Inflammatory macrophage treated with lipopolysaccharide for 1 hour (primary cell): ENCODE results near the gene WWP2.

Experiments used
- DNase-seq, 2 donors: peaks; one replicate each; pipeline ENCODE4 v3.0.0-alpha.2; 2020 to 2022

WWP2 gene

GRCh38 chr16:69859105-69859989 lies 97.2 kb downstream of the WWP2 start:
- DNase-seq, result no peak

- no peak for DNase-seq
Measured at GRCh38 chr16:69860233-69861231, 98.4 kb downstream of the WWP2 start.

- no peak for DNase-seq
Measured at GRCh38 chr16:69861292-69862030, 99.3 kb downstream of the WWP2 start.

GRCh38 chr16:69863401-69864281 lies 101.5 kb downstream of the WWP2 start:
- DNase-seq, result no peak

- no peak for DNase-seq
Measured at GRCh38 chr16:69865701-69866100, 103.6 kb downstream of the WWP2 start.

- DNase-seq, result no peak
Measured at GRCh38 chr16:69867784-69868560, 105.8 kb downstream of the WWP2 start.

GRCh38 chr16:69870761-69871160 lies 108.6 kb downstream of the WWP2 start:
- no peak for DNase-seq

- no peak for DNase-seq
Measured at GRCh38 chr16:69871708-69872107, 109.6 kb downstream of the WWP2 start.

GRCh38 chr16:69872888-69873287 lies 110.8 kb downstream of the WWP2 start:
- DNase-seq, result no peak

- DNase-seq, result no peak
Measured at GRCh38 chr16:69873783-69874182, 111.7 kb downstream of the WWP2 start.

- DNase-seq, result no peak
Measured at GRCh38 chr16:69874271-69874670, 112.1 kb downstream of the WWP2 start.

- no peak for DNase-seq
Measured at GRCh38 chr16:69880640-69881133, 118.6 kb downstream of the WWP2 start.

GRCh38 chr16:69881141-69881540 lies 119.0 kb downstream of the WWP2 start:
- no peak for DNase-seq

GRCh38 chr16:69883744-69884143 lies 121.6 kb downstream of the WWP2 start:
- no peak for DNase-seq

- no peak for DNase-seq
Measured at GRCh38 chr16:69885722-69886121, 123.6 kb downstream of the WWP2 start.

- DNase-seq, result no peak
Measured at GRCh38 chr16:69886726-69887125, 124.6 kb downstream of the WWP2 start.

GRCh38 chr16:69888005-69888590 lies 126.0 kb downstream of the WWP2 start:
- DNase-seq, result no peak

- no peak for DNase-seq
Measured at GRCh38 chr16:69889295-69889964, 127.3 kb downstream of the WWP2 start.

GRCh38 chr16:69890114-69890891 lies 128.2 kb downstream of the WWP2 start:
- DNase-seq, result no peak
